ENCODE measurements around the gene MST1.

MST1 gene

GRCh38 chr3:49674497-49674983, 14.7 kb downstream of the MST1 start:
- no peak for DNase-seq (ENCODE audit: low read depth, low spot score)

DNA sequence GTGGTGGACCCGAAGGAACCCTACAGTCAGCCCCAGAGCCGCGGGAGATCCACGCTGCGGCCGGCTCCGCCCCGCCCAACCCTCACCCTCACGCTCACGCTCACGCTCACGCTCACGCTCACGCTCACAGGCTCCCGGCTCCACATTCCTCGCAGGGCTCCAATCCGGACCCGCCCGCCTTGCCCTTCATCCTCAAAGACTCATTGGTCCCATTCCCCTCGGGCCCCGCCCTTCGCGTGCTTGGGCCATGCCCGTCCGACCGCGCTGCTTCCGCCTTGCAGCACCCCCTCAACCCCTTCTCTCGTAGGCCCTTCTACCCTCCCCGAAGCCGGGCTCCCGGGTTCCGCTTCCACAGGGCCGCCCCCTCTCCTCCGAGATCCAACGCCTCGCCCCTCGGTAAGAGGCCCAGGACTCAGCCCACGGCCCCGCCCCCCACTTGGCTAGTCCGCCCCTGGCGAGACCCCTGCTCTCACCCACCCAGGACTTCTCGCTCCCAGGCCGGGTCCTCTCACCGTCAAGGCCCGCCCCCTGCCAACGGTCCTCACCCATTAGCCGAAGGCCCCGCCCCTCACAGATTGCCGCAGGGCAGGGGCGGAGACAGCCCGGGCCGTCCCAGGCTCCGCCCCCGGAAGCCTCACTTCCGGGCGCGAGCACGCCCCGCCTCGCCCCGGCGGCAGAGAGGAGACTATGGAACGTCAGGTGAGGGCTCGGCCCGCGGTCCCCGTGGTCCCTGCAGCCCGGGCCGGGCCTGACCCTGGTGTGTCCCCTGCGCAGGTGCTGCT, 15.4 kb downstream of the MST1 start, which contains the start of gene APEH:
TSS of gene APEH (plus strand) at position 637 of the 782 bp plus-strand sequence. CDS start at position 688, 51 bp downstream.
- peak; percentile 85 for DNase-seq (ENCODE audit: low read depth, low spot score)

GRCh38 chr3:49673121-49673714, 16.1 kb downstream of the MST1 start:
- DNase-seq (ENCODE audit: low read depth, low spot score), result no peak

- peak; percentile 52 for DNase-seq (ENCODE audit: low read depth, low spot score)
Observed at GRCh38 chr3:49671291-49672288, 17.7 kb downstream of the MST1 start.

DNA sequence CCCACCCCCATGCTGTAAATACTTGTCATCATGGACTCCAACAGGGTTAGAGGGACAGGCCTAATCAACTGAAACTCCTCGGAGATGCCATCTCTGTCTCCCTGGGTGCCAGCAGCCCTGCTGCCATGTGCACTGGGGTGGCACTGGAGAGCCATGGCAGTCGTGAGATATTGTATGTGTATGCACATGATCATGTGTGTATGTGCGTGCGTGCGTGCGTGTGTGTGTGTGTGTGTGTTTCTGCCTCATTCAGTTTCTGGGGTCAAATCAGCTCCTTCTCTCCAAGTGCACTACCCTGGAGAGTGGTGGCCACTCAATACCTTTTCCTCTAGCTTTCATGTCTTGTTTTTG, 18.4 kb downstream of the MST1 start:
- DNase-seq (ENCODE audit: low read depth, low spot score), result no peak

GRCh38 chr3:49669352-49669751, 19.9 kb downstream of the MST1 start:
- DNase-seq (ENCODE audit: low read depth, low spot score), result no peak

- no peak for DNase-seq (ENCODE audit: low read depth, low spot score)
Observed at GRCh38 chr3:49668861-49669260, 20.4 kb downstream of the MST1 start.

DNA sequence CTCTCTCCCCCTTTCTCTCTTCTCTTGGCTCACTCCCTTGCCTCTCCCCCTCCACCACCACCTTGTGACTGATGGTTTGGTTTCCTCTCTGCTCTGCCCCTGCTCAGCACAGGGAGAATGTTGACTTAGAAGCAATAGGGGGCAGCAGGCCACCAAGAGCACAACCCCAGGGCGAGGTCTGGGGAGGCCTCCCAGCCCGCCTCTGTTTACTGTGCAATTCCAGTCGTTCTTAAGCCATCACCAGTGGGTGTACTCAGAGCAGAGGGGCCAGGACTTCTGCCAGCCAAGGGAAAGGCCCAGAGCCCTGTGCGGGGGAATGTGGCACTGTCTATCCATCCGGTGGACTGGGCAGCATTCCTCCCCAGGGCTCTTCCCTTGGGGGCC, 20.9 kb downstream of the MST1 start:
- no peak for DNase-seq (ENCODE audit: low read depth, low spot score)

GRCh38 chr3:49667701-49668413, 21.4 kb downstream of the MST1 start:
- no peak for DNase-seq (ENCODE audit: low read depth, low spot score)

DNA sequence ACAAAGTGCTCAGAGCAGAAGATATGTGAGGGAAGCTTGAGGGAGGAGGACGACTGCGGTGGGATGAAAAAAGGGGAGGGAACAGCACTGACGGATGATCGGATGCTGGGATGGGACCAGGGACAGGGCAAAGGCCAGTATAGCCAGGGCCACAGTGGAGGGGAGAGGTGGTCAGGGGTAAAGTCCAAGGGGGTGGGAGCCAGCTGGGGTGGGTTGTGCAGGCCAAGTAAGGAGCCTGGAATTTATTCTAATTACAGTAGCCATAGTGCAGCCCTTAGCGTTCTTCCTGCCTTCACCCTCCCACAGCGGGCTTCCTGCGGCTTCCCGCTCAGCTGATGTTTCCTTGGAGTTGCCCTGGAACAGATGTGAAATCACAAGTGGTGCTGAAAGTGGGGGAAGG, 22.7 kb downstream of the MST1 start:
- no peak for DNase-seq (ENCODE audit: low read depth, low spot score)

- no peak for DNase-seq (ENCODE audit: low read depth, low spot score)
Observed at GRCh38 chr3:49665822-49666519, 23.3 kb downstream of the MST1 start.

DNA sequence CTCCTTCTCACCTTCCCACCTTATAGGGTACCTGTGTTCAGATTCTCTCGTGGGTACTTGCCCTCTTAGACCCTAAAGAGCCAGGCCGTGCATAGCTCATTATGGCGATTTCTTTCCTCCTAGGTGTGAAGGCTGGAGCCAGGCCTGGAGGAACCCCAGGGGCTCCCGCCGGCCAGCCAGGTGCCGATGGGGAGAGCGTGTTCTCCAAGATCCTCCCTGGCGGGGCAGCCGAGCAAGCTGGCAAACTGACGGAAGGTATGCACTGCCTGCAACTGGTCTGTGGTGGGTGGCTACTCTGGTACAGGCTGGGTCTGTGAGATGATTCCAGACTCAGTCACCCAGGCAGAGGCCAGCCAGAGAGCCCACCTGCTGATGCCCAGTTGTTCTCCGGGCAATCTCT, 25.0 kb downstream of the MST1 start:
- DNase-seq (ENCODE audit: low read depth, low spot score), result no peak

DNA sequence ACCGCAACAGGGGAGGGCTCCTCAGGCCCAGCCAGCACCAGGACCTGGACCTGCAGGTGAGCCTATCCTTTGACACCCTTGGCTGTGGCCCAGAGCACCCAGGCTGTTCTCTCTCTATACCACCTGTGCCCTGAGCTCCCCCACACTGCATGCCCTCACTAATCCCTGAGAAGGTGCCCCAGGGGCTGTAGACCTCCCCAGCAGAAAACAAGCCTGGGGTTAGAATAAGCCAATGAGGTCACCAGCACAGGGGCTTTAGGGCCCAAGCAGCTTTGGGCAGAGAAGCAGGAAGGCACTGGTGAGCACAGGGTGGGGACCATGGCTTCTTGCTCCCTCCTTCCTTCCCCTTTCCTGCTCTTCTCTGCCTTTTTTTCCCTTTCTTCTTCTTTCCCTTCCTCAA, 25.4 kb downstream of the MST1 start:
- DNase-seq (ENCODE audit: low read depth, low spot score), result no peak

DNA sequence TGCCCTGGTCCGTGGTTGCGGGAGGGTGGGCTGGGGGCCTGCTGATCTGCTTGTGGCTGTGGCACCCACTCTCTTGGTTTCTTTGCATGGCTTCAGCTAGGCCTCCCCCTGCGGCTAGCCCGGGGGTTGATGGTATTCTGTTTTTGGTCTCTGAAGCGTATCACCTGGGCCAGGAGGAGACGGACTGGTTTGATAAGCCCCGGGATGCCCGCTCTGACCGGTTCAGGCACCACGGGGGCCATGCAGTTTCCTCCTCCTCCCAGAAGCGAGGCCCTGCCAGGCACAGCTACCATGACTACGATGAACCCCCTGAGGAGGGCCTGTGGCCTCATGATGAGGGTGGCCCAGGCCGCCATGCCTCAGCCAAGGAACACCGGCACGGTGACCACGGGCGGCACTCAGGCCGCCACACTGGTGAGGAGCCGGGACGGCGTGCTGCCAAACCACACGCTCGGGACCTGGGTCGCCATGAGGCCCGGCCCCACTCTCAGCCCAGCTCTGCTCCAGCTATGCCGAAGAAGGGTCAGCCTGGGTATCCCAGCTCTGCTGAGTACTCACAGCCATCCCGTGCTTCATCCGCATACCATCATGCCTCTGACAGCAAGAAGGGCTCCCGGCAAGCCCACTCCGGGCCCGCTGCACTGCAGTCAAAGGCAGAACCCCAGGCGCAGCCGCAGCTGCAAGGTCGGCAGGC, 26.4 kb downstream of the MST1 start:
- no peak for DNase-seq (ENCODE audit: low read depth, low spot score)

GRCh38 chr3:49662021-49662420, 27.3 kb downstream of the MST1 start:
- DNase-seq (ENCODE audit: low read depth, low spot score), result no peak

DNA sequence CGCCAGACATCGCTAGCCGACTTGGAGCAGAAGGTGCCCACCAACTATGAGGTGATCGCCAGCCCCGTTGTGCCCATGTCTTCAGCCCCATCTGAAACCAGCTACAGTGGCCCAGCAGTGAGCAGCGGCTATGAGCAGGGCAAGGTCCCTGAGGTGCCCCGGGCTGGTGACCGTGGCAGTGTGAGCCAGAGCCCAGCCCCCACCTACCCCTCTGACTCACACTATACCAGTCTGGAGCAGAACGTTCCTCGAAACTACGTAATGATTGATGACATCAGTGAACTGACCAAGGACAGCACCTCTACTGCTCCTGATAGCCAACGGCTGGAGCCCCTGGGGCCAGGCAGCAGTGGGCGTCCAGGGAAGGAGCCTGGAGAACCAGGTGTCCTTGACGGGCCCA, 28.0 kb downstream of the MST1 start:
- DNase-seq (ENCODE audit: low read depth, low spot score), result no peak

- DNase-seq (ENCODE audit: low read depth, low spot score), result no peak
Observed at GRCh38 chr3:49659756-49660155, 29.5 kb downstream of the MST1 start.

DNA sequence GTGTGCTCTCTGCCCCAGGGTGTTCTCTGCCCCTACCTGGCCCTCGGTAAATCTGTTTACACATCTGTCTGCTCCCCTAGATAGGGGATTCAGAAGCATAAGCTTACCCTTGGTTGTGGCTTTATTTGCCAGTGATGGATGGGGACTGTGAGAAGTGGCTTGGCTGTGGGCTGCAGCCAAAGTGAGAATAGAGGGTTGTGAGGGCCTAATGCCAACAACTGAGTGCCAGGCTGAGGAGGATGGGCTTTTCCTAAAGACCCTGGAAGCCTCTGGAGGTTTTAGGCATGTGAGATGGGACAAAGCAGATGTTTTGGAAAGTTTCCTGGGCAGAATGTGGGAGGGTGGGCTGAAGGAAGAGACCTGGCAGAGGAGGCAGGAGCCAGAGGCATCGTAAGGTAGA, 30.6 kb downstream of the MST1 start:
- DNase-seq (ENCODE audit: low read depth, low spot score), result no peak

DNA sequence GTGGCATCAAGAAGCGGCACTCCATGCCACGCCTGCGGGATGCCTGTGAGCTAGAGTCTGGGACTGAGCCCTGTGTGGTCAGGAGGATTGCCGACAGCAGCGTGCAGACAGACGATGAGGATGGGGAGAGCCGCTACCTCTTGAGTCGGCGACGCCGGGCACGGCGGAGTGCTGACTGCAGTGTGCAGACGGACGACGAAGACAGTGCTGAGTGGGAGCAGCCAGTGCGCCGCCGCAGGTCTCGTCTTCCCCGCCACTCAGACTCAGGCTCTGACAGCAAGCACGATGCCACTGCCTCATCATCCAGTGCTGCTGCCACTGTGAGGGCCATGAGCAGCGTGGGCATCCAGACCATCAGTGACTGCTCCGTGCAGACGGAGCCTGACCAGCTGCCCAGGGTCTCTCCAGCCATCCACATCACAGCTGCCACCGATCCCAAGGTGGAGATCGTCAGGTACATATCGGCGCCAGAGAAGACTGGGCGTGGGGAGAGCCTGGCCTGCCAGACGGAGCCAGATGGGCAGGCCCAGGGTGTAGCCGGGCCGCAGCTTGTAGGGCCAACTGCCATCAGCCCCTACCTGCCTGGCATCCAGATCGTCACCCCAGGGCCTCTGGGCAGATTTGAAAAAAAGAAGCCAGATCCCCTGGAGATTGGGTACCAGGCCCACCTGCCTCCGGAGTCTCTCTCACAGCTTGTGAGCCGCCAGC, 31.9 kb downstream of the MST1 start:
- no peak for DNase-seq (ENCODE audit: low read depth, low spot score)
